HTR-8/SVneo (cell line): Measurements from ENCODE around the gene GFOD2.

Experiments
- DNase-seq: peaks from one replicate; pipeline ENCODE4 v3.0.0; 2011; ENCODE audit warnings: low spot score, mixed read lengths; ENCODE audit not compliant: insufficient read length
- FAIRE-seq: peaks from 2 replicates; lab custom pipeline; 2011; peaks lifted over from hg19 to GRCh38; lab: Jason Lieb, UNC

The GFOD2 gene

GRCh38 chr16:67649494-67649931, 69.6 kb downstream of the GFOD2 start:
- no peak for DNase-seq
- FAIRE-seq = no peak

GRCh38 chr16:67648764-67649407, 70.2 kb downstream of the GFOD2 start:
- no peak for FAIRE-seq
- no peak for DNase-seq

GRCh38 chr16:67648088-67648763, 70.9 kb downstream of the GFOD2 start:
- FAIRE-seq = no peak
- DNase-seq = no peak

GRCh38 chr16:67647681-67648080, 71.4 kb downstream of the GFOD2 start:
- no peak for DNase-seq

GRCh38 chr16:67647111-67647651, 71.9 kb downstream of the GFOD2 start:
- FAIRE-seq = no peak

More at GRCh38 chr16:67647681-67648080, 71.4 kb downstream of the GFOD2 start:
- FAIRE-seq = no peak

GRCh38 chr16:67645397-67646121, 73.6 kb downstream of the GFOD2 start:
- no peak for DNase-seq
- no peak for FAIRE-seq

More at GRCh38 chr16:67647111-67647651, 71.9 kb downstream of the GFOD2 start:
- DNase-seq = no peak

- DNase-seq (no peak), FAIRE-seq (no peak)
These were observed 75.1 kb downstream of the GFOD2 start for GRCh38 chr16:67644038-67644437.

- FAIRE-seq (no peak), DNase-seq (no peak)
These were observed 77.1 kb downstream of the GFOD2 start for GRCh38 chr16:67641779-67642708.

GRCh38 chr16:67637625-67638024, 81.5 kb downstream of the GFOD2 start:
- DNase-seq (no peak), FAIRE-seq (no peak)

- no peak for FAIRE-seq
- DNase-seq = no peak
These were observed 82.4 kb downstream of the GFOD2 start for GRCh38 chr16:67636713-67637112.

- no peak for FAIRE-seq
- no peak for DNase-seq
These were observed 86.5 kb downstream of the GFOD2 start for GRCh38 chr16:67632415-67633172.

- no peak for FAIRE-seq
These were observed 90.9 kb downstream of the GFOD2 start for GRCh38 chr16:67628216-67628615.

More at GRCh38 chr16:67628216-67628615, 90.9 kb downstream of the GFOD2 start:
- DNase-seq = no peak
